Cardiac fibroblast (primary cell): Measurements from ENCODE around the gene SETMAR.

Experiments
- DNase-seq, 2 donors: peaks; one replicate each; pipeline versions ENCODE4 v3.0.0 to v3.0.0-alpha.2; 2010; ENCODE audit warnings: low read depth in 2 of 2
- H3K4me3 ChIP-seq, 2 donors: replicated peaks in 1 of 2; 1 replicate in 1 of 2; 2 replicates in 1 of 2; pipeline ENCODE4 v1.5.1; 2011; ENCODE audit warnings: low read depth in 2 of 2, low read length in 2 of 2, mild to moderate bottlenecking in 2 of 2, moderate library complexity in 1 of 2
- CTCF ChIP-seq: IDR thresholded peaks from one replicate; pipeline ENCODE4 v1.5.1; 2011; ENCODE audit warnings: low read depth, mild to moderate bottlenecking, low read length, inconsistent platforms

SETMAR gene

GRCh38 chr3:4343258-4343657 lies 40.1 kb downstream of the SETMAR start:
- TF ChIP-seq CTCF, result no peak
- no peak overlapping the region for H3K4me3 ChIP-seq
- no peak for DNase-seq

DNA sequence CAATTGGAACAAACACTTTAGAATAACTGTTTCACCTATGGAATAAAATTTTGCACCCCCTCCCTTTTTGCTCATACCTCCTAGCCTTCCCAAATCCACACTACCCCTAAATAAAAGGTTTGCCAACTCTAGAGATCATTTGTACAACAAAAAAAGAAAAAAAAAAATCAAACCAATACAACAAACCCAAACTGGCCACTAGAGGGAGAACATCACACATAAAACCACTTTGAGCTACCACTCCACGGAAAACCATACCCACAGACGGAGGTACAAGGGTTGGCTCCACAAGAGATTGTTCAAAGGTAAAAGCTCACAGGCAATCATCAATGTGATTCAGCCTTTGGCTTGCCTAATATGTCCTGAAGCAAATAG lies 47.6 kb downstream of the SETMAR start:
- H3K4me3 ChIP-seq, result peak overlapping the region in 1 of 2 donors; percentile 44
- TF ChIP-seq CTCF, result peak; percentile 55
- peak; percentile 88 to 91 for DNase-seq

GRCh38 chr3:4351164-4351855 lies 48.1 kb downstream of the SETMAR start:
- no peak for TF ChIP-seq CTCF
- peak overlapping the region; percentile 14 to 44 for H3K4me3 ChIP-seq
- DNase-seq, result peak; percentile 67 to 68

DNA sequence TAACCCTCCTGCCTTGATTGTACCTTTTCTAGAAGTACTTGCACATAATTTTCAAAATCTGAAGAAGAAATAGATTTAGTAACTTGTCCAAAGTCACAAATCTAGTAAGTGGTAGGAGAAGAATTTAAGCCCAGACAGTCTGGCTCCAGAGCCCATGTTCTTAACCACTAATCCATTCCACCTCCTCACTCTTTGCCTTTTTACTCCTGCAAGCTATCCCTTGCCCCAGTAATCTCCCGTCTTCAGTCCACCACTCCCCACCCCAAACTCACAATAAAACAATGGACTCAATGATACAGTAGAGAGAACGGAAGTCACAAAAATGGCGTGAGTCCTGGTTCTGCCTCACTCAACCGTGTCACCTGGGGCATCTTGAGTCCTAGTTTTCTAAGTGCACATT lies 48.7 kb downstream of the SETMAR start:
- H3K4me3 ChIP-seq, result no peak overlapping the region
- no peak for TF ChIP-seq CTCF
- no peak for DNase-seq

- peak in 1 of 2 donors; percentile 30 for DNase-seq
- no peak for TF ChIP-seq CTCF
- H3K4me3 ChIP-seq, result no peak overlapping the region
These were observed 52.4 kb downstream of the SETMAR start for GRCh38 chr3:4355401-4356219.

DNA sequence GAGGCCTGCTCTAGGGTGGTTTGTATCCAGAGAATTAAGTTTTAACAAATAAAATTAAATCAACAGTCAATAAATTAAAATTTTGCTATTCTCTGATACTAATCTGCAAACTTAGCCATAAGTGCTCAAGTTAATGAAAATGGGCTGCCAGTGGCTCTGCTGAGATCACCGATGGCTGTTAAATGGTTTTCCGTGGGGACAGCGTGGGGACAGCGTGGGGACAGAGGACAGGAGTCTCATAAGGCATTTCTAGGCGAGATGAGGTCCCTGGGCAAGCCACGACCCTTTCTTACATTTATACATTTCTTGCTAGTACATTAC lies 53.0 kb downstream of the SETMAR start:
- no peak for DNase-seq
- no peak overlapping the region for H3K4me3 ChIP-seq
- no peak for TF ChIP-seq CTCF
